Adrenal gland (tissue), 12 donors: Measurements from ENCODE around the gene DIAPH1. TPM values are rescaled to one million over a fixed set of nuclear protein-coding genes. Genes with fewer than 3 reads are reported as not detected.

ENCODE experiments used
- DNase-seq, 7 donors: peaks; one replicate each; pipeline ENCODE4 v3.0.0-alpha.2; 2019 to 2020
- H3K27ac ChIP-seq, 5 donors: fragments of 200-600 bp; sonication (generic) in 4 of 5; 1 replicate in 3 of 5; 2 replicates in 2 of 5; pipeline versions ENCODE4 v1.5.1 to v1.8.0; 2016 to 2020; ENCODE audit warnings: mild to moderate bottlenecking in 1 of 5
- H3K27me3 ChIP-seq: fragments of 200-600 bp; 2 replicates; pipeline ENCODE4 v1.8.0; 2021
- H3K36me3 ChIP-seq, 2 donors: fragments of 200-600 bp; replicated peaks in 1 of 2; 1 replicate in 1 of 2; 2 replicates in 1 of 2; pipeline versions ENCODE4 v1.5.1 to v1.8.0; 2018 to 2022
- H3K4me1 ChIP-seq, 2 donors: fragments of 200-600 bp; replicated peaks in 1 of 2; 1 replicate in 1 of 2; 2 replicates in 1 of 2; pipeline versions ENCODE4 v1.5.1 to v1.8.0; 2018 to 2021
- H3K4me3 ChIP-seq, 4 donors: fragments of 200-600 bp; sonication (generic) in 3 of 4; one replicate each; pipeline ENCODE4 v1.5.1; 2016 to 2018
- H3K9me3 ChIP-seq, 3 donors: fragments of 200-600 bp; sonication (generic) in 1 of 3; replicated peaks in 1 of 3; 1 replicate in 2 of 3; 2 replicates in 1 of 3; pipeline versions ENCODE4 v1.5.1 to v1.8.0; 2016 to 2021
- CTCF ChIP-seq, 6 experiments: fragments of 450-650 bp in 4 of 6; fragments of 200-600 bp in 2 of 6; sonication (generic) in 1 of 6; IDR thresholded peaks; 1 replicate in 5 of 6; 2 replicates in 1 of 6; pipeline versions ENCODE4 v1.5.1 to v1.8.0; 2016 to 2021; ENCODE audit warnings: antibody characterized with exemption in 6 of 6, mild to moderate bottlenecking in 2 of 6, moderate library complexity in 1 of 6
- POLR2A ChIP-seq, 2 donors: fragments of 450-650 bp; IDR thresholded peaks; one replicate each; pipeline ENCODE4 v1.6.1; 2017; ENCODE audit warnings: antibody characterized with exemption in 2 of 2, mild to moderate bottlenecking in 2 of 2, moderate library complexity in 1 of 2
- WGBS, 4 donors: extraction: QIAGEN DNeasy Blood & Tissue Kit in 2 of 4; methylation state at CpG; one replicate each; pipeline versions ENCODE4 v1.1.5 to v1.1.7; 2013 to 2017; 5-methylcytosine and 5-hydroxymethylcytosine counted together
- intact Hi-C, 2 donors: fragments of 100-400 bp; cut with DNase I; formaldehyde crosslinking; loops; one replicate each; pipeline versions ENCODE4 v1.14.1 to v1.15.0; 2022 to 2023
- polyA plus RNA-seq, 3 donors: library from polyadenylated mRNA; stranded (reverse); fragments of 200-250 nt in 2 of 3; fragments of 350-450 nt in 1 of 3; fragmentation: Illumina TruSeq in 1 of 3; extraction: RNeasy Lipid Tissue Mini Kit (QIAGEN cat#74804) in 1 of 3; gene quantifications; one replicate each; pipeline ENCODE4 v1.2.3, GENCODE V29; 2013 to 2014
- total RNA-seq, 9 donors: library from RNA; depleted of rRNA in 4 of 9; stranded (reverse); fragments of >200 nt in 4 of 9; fragments of 120-200 nt in 1 of 9; fragmentation: NEBNext Ultra II Directional in 1 of 9; extraction: Animal tissue kit (Norgen Biotek cat#: 25700) in 1 of 9; gene quantifications; one replicate each; pipeline versions ENCODE4 v1.1.0 to v1.2.4, GENCODE V29; 2013 to 2023
- donor health status: healthy with polysubstance abuse.
- donor health status: Bipolar disorder and iron deficiency.
- donor health status: DM: yes; HTN: yes; CAD: no.
- donor health status: DM: no; HTN: no; CAD: no.
- donor health status: DM: no; HTN: no; CAD: no.
- donor health status: DM: yes; HTN: yes; CAD: no.

Gene DIAPH1
- total and polyA plus RNA-seq, 12 donors, result 17.8 to 91.2 (median 48.8) TPM

GRCh38 chr5:141477815-141478214, 141.0 kb downstream of the DIAPH1 start:
- no peaks in the 10 kb centered on the region for H3K9me3 ChIP-seq
- 53 to 67% (median 60%) methylated on average over 6 to 13 of the region's 13 CpGs for WGBS, 4 donors
- H3K4me1 ChIP-seq, result peaks cover 5 to 42% of the 10 kb centered on the region in 2 donors
- peak overlapping the region in 1 of 5 donors; percentile 89 for H3K27ac ChIP-seq
- peak overlapping the region in 1 of 4 donors; percentile 88 for H3K4me3 ChIP-seq
- DNase-seq, result no peak
- TF ChIP-seq POLR2A (IDR thresholded peaks at IDR 0.05) (no peak), CTCF (IDR thresholded peaks at IDR 0.05) (no peak)
- no peaks in the 10 kb centered on the region for H3K27me3 ChIP-seq
- intact Hi-C loops, result loop anchor here (1.0 to 5.0 kb wide), 2 partner anchors 9 to 39 kb away; no protein-coding TSS in a partner anchor
- H3K36me3 ChIP-seq, result no peaks in the 10 kb centered on the region

- 39 to 65% (median 43%) methylated on average over 14 to 24 of the region's 24 CpGs for WGBS, 4 donors
- no peak for DNase-seq
- no peaks in the 10 kb centered on the region for H3K36me3 ChIP-seq
- H3K4me1 ChIP-seq, result peaks cover 5 to 42% of the 10 kb centered on the region in 2 donors
- TF ChIP-seq POLR2A (IDR thresholded peaks at IDR 0.05) (no peak), CTCF (IDR thresholded peaks at IDR 0.05) (no peak)
- H3K4me3 ChIP-seq, result peak overlapping the region in 2 of 4 donors; percentile 45 to 88
- no peaks in the 10 kb centered on the region for H3K9me3 ChIP-seq
- peak overlapping the region in 3 of 5 donors; percentile 71 to 94 (median 89) for H3K27ac ChIP-seq
- intact Hi-C loops, result loop anchor here (5.0 kb wide), 1 partner anchor 40 kb away; no protein-coding TSS in a partner anchor
- no peaks in the 10 kb centered on the region for H3K27me3 ChIP-seq
These were observed 141.7 kb downstream of the DIAPH1 start for GRCh38 chr5:141477044-141477575.

GRCh38 chr5:141476132-141476911, 142.5 kb downstream of the DIAPH1 start:
- no peak for TF ChIP-seq CTCF (IDR thresholded peaks at IDR 0.05)
- TF ChIP-seq POLR2A (IDR thresholded peaks at IDR 0.05), result peak in 1 of 2 donors; percentile 4
- 1 to 3% (median 2%) methylated on average over 15 to 58 of the region's 58 CpGs for WGBS, 4 donors
- Histone ChIP-seq H3K27ac (peak overlapping the region; percentile 71 to 94 (median 82)), H3K4me3 (peak overlapping the region; percentile 45 to 88 (median 64)), H3K27me3 (no peaks in the 10 kb centered on the region), H3K36me3 (no peaks in the 10 kb centered on the region), H3K4me1 (peaks cover 5 to 42% of the 10 kb centered on the region in 2 donors), H3K9me3 (no peaks in the 10 kb centered on the region)
- DNase-seq, result peak; percentile 52 to 82 (median 68)
- intact Hi-C loops, result loop anchor here (5.0 kb wide), 1 partner anchor 41 kb away; no protein-coding TSS in a partner anchor

- peak; percentile 90 to 98 (median 95) for DNase-seq
- Histone ChIP-seq H3K27ac (peak within 1 kb of the TSS; percentile 71 to 94 (median 82)), H3K4me3 (peak within 1 kb of the TSS; percentile 45 to 88 (median 64)), H3K4me1 (peaks cover 5 to 42% of the 10 kb centered on the region in 2 donors), H3K36me3 (no peaks in the 10 kb centered on the region), H3K27me3 (no peaks in the 10 kb centered on the region), H3K9me3 (no peaks in the 10 kb centered on the region)
- intact Hi-C loops, result loop anchor here (5.0 kb wide), 1 partner anchor 42 kb away; no protein-coding TSS in a partner anchor
- WGBS, 4 donors, result 0 to 1% (median 1%) methylated on average over 3 to 28 of the region's 28 CpGs
- peak; percentile 28 to 89 for TF ChIP-seq POLR2A (IDR thresholded peaks at IDR 0.05)
- peak in 5 of 6 experiments; percentile 26 to 46 (median 38) for TF ChIP-seq CTCF (IDR thresholded peaks at IDR 0.05)
These were observed 143.1 kb downstream of the DIAPH1 start, which contains the start of gene PCDHGC3 for GRCh38 chr5:141475625-141476131. TSS of gene PCDHGC3 (plus strand) at chr5:141475966. CDS start at chr5:141476117, 151 bp downstream.
